ENCODE results near the gene ZNF436.

The ZNF436 gene

DNA sequence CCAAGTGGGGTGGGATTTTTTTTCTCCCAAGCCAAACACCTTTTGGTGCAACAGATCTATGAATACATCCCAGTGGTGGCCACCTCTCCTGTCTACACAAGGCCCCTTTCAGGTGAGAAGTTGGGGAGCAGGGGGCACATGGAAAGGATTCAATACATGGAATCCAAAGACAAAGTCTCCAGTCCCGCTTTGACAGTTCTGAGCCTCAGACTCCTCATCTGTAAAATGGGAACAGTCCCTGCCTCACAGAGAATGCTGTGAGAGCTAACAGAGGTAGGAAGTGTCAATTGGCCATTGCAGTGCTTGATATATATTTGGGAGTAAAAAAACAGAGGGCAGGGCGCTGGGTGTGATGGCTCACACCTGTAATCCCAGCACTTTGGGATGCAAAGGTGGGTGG lies 26.7 kb upstream of the ZNF436 start:
- Mint-ChIP-seq H3K4me1 (peaks cover 33% of the 10 kb centered on the region), H3K36me3 (ENCODE audit: low read depth) (peaks cover 24% of the 10 kb centered on the region), H3K9me3 (no peaks in the 10 kb centered on the region), H3K4me3 (no peak overlapping the region), H3K27me3 (ENCODE audit: low read depth) (no peaks in the 10 kb centered on the region), H3K27ac (no peak overlapping the region)
- TF ChIP-seq, protein P1, sequence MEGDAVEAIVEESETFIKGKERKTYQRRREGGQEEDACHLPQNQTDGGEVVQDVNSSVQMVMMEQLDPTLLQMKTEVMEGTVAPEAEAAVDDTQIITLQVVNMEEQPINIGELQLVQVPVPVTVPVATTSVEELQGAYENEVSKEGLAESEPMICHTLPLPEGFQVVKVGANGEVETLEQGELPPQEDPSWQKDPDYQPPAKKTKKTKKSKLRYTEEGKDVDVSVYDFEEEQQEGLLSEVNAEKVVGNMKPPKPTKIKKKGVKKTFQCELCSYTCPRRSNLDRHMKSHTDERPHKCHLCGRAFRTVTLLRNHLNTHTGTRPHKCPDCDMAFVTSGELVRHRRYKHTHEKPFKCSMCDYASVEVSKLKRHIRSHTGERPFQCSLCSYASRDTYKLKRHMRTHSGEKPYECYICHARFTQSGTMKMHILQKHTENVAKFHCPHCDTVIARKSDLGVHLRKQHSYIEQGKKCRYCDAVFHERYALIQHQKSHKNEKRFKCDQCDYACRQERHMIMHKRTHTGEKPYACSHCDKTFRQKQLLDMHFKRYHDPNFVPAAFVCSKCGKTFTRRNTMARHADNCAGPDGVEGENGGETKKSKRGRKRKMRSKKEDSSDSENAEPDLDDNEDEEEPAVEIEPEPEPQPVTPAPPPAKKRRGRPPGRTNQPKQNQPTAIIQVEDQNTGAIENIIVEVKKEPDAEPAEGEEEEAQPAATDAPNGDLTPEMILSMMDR (IDR thresholded peaks at IDR 0.05; ENCODE audit: unreplicated experiment in 3 of 3) = no peak

DNA sequence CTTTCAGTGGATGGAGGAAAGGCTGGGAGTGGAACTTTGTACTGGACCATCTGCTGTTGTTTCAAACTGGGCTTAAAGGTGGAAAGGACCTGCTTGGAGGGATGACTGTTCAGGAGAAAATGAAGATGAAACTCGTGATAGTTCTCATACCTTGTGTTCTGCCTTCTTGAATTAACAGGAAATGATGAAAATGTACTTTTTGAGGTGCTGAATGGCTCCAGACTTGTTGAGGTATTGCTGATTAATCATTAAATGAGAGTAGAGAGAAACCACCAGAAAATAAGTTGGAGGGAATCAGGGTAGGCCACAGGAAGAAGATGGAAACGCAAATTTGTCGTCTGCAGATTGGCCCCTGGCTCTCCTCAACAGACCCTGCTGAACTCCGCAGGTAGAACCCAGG lies 26.2 kb upstream of the ZNF436 start:
- peaks cover 24% of the 10 kb centered on the region for H3K36me3 Mint-ChIP-seq (ENCODE audit: low read depth)

DNA sequence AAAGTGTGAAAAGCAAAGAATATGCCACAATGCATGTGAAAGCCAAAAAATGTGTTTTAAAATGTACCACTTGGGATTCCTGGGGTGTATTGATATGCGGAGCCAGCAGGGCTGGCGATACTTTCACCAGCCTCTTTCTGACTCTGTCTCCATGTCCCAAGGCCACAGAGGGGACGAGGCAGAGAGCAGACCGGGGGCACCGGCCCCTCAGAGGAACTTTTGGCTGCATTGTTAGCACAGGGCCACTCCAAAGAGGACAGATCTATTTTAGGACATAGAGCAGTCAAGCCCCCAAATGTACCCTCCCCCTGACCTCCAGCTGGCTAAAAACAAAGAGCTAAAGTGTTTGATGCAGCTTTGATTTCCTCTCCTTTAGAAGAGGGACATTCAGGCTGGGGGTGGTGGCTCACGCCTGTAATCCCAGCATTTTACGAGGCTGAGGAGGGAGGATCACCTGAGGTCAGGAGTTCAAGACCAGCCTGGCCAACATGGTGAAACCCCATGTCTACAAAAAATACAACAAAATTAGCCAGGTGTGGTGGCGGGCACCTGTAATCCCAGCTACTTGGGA lies 25.6 kb upstream of the ZNF436 start:
- Mint-ChIP-seq H3K4me1 (peaks cover 33% of the 10 kb centered on the region), H3K4me3 (peak overlapping the region in 2 of 3 experiments; percentile 3 to 19), H3K27me3 (ENCODE audit: low read depth) (no peaks in the 10 kb centered on the region), H3K36me3 (ENCODE audit: low read depth) (peaks cover 20% of the 10 kb centered on the region), H3K9me3 (no peaks in the 10 kb centered on the region), H3K27ac (peak overlapping the region; percentile 87 to 97 (median 96))
- TF ChIP-seq, protein P1 (IDR thresholded peaks at IDR 0.05; ENCODE audit: unreplicated experiment in 3 of 3) = no peak

More for the DNA sequence above, 26.2 kb upstream of the ZNF436 start:
- peaks cover 29% of the 10 kb centered on the region for H3K4me1 Mint-ChIP-seq
- no peak overlapping the region for H3K4me3 Mint-ChIP-seq
- TF ChIP-seq, protein P1 (IDR thresholded peaks at IDR 0.05; ENCODE audit: unreplicated experiment in 3 of 3) = no peak
- H3K9me3 Mint-ChIP-seq = no peaks in the 10 kb centered on the region
- H3K27ac Mint-ChIP-seq = peak overlapping the region in 2 of 3 experiments; percentile 33 to 97
- H3K27me3 Mint-ChIP-seq (ENCODE audit: low read depth) = no peaks in the 10 kb centered on the region

DNA sequence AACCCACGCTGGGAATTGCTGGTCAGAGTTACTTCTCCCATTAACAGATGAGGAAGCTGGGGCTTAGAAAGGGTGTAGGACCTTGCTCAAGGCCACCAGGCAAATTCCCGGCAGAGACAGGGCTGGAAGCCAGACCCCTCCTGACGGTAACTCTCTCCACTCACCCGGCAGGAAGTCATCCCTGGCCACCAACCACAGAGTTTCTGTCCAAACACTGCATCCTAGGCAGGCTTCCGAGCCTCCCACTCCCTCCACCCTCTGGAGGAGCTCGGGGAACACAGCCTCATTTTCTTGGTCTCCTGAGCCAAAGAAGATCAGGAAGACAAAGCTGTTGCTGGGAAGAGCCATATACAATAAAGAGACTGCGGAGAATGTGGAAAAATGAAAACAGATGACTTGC lies 25.0 kb upstream of the ZNF436 start:
- no peaks in the 10 kb centered on the region for H3K27me3 Mint-ChIP-seq (ENCODE audit: low read depth)
- H3K36me3 Mint-ChIP-seq (ENCODE audit: low read depth) = peaks cover 20% of the 10 kb centered on the region
- H3K9me3 Mint-ChIP-seq = no peaks in the 10 kb centered on the region
- peaks cover 36% of the 10 kb centered on the region for H3K4me1 Mint-ChIP-seq
- peak overlapping the region in 2 of 3 experiments; percentile 3 to 19 for H3K4me3 Mint-ChIP-seq
- TF ChIP-seq, protein P1 (IDR thresholded peaks at IDR 0.05; ENCODE audit: unreplicated experiment in 3 of 3) = no peak
- H3K27ac Mint-ChIP-seq = peak overlapping the region; percentile 87 to 97 (median 96)

DNA sequence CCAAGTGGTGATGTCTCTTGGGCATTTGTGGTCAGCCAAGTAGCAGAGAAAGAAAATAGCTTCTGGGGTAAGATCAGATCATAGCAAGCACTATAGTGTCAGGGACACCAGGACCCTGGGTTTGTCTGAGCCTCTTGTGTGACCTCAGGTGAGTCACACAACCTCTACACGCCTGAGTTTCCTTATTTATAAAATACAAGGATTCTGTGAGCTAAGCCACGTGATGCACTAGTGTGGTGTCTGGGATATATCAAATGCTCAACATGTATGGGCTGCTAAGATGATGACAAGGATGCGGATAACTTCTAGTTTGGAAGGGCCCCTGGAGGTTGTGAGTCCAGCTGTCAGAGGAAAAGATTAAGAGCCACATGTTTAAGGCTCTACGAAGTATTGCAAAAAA lies 24.5 kb upstream of the ZNF436 start:
- Mint-ChIP-seq H3K4me1 (peaks cover 37% of the 10 kb centered on the region), H3K27ac (peak overlapping the region; percentile 87 to 97 (median 96)), H3K27me3 (ENCODE audit: low read depth) (no peaks in the 10 kb centered on the region), H3K36me3 (ENCODE audit: low read depth) (peaks cover 20% of the 10 kb centered on the region), H3K9me3 (no peaks in the 10 kb centered on the region), H3K4me3 (no peak overlapping the region)
- TF ChIP-seq, protein P1 (IDR thresholded peaks at IDR 0.05; ENCODE audit: unreplicated experiment in 3 of 3) = no peak

DNA sequence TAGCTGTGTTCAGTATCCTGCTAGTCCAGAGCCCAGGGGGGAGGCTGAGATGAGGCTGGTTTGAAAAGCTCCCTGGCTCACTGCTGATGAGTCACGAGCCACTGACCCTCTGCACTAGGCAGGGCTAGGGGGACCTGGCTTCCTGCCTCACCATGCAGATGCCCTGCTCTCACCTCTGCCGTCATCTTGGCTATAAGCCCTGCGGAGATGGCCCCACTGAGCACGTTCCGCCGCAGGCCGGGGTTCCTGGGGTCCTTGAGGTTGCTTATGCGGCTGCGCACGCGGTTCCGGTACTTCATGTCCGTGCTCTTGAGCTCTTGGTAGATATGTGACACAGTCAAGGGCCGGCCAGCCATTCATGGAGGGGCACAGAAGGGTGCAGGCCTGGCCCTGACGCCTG lies 24.1 kb upstream of the ZNF436 start:
- no peak overlapping the region for H3K4me3 Mint-ChIP-seq
- TF ChIP-seq, protein P1 (IDR thresholded peaks at IDR 0.05; ENCODE audit: unreplicated experiment in 3 of 3) = no peak
- no peaks in the 10 kb centered on the region for H3K9me3 Mint-ChIP-seq
- peak overlapping the region in 2 of 3 experiments; percentile 96 to 97 for H3K27ac Mint-ChIP-seq
- no peaks in the 10 kb centered on the region for H3K27me3 Mint-ChIP-seq (ENCODE audit: low read depth)
- peaks cover 20% of the 10 kb centered on the region for H3K36me3 Mint-ChIP-seq (ENCODE audit: low read depth)
- peaks cover 37% of the 10 kb centered on the region for H3K4me1 Mint-ChIP-seq
